Caco-2 (cell line): ENCODE results near the gene AKAP9. TPM values are rescaled to one million over a fixed set of nuclear protein-coding genes. Genes with fewer than 3 reads are reported as not detected.
"Not testable (repeated sequence)": the region's sequence is repeated elsewhere in the genome, so short reads cannot be mapped to it uniquely, and the experiment has no call there.

Source experiments
- BruUV-seq: library from RNA; stranded (reverse); fragments of 400-500 nt; replicated peaks from 2 replicates; lab custom pipeline; 2021; lab: Mats Ljungman, UMichigan
- CTCF ChIA-PET: fragments of 300-600 bp; sonication (Branson Sonifier 250); formaldehyde crosslinking; loops from one replicate; lab custom pipeline; 2022; ENCODE audit warnings: antibody characterized with exemption; lab: Charles Lee
- POLR2A ChIA-PET: fragments of 300-600 bp; sonication (Branson Sonifier 250); formaldehyde crosslinking; loops from one replicate; lab custom pipeline; 2022; ENCODE audit warnings: antibody characterized with exemption; lab: Charles Lee
- DNase-seq, 2 experiments: peaks; one replicate each; pipeline versions ENCODE4 v3.0.0 to v3.0.0-alpha.2; 2020 to 2022
- H3K27me3 ChIP-seq: replicated peaks from 2 replicates; pipeline ENCODE4 v1.6.0; 2011; ENCODE audit warnings: low read length; ENCODE audit not compliant: control insufficient read depth, insufficient read depth
- H3K36me3 ChIP-seq: 2 replicates; pipeline ENCODE4 v1.5.1; 2011; ENCODE audit warnings: low read length; ENCODE audit not compliant: control insufficient read depth, insufficient read depth
- H3K4me1 ChIP-seq: fragments of 250-450 bp; sonication (Bioruptor Pico); 2 replicates; pipeline ENCODE4 v1.5.1; 2020; ENCODE audit warnings: mild to moderate bottlenecking
- H3K4me3 ChIP-seq: 2 replicates; pipeline ENCODE4 v1.5.1; 2011; ENCODE audit warnings: low read depth, mild to moderate bottlenecking, control low read depth, low read length
- H3K9me3 ChIP-seq: fragments of 250-450 bp; sonication (Bioruptor Pico); 2 replicates; pipeline ENCODE4 v1.5.1; 2020; ENCODE audit warnings: mild to moderate bottlenecking, moderate library complexity
- H3K27ac Mint-ChIP-seq: one replicate; pipeline ENCODE4 v1.8.0; 2022; ENCODE audit warnings: mixed read lengths; ENCODE audit not compliant: unreplicated experiment
- H3K27me3 Mint-ChIP-seq: one replicate; pipeline ENCODE4 v1.8.0; 2022; ENCODE audit warnings: mixed read lengths; ENCODE audit not compliant: insufficient read depth, unreplicated experiment
- H3K36me3 Mint-ChIP-seq: one replicate; pipeline ENCODE4 v1.8.0; 2022; ENCODE audit warnings: mild to moderate bottlenecking, mixed read lengths; ENCODE audit not compliant: insufficient read depth, unreplicated experiment
- H3K4me1 Mint-ChIP-seq: one replicate; pipeline ENCODE4 v1.8.0; 2022; ENCODE audit warnings: low read depth, mixed read lengths; ENCODE audit not compliant: unreplicated experiment
- H3K4me3 Mint-ChIP-seq: one replicate; pipeline ENCODE4 v1.8.0; 2022; ENCODE audit warnings: mild to moderate bottlenecking, moderate library complexity, mixed read lengths; ENCODE audit not compliant: unreplicated experiment
- H3K9me3 Mint-ChIP-seq: one replicate; pipeline ENCODE4 v1.8.0; 2022; ENCODE audit warnings: mixed read lengths; ENCODE audit not compliant: unreplicated experiment
- CTCF ChIP-seq, 2 experiments: fragments of 200-600 bp in 1 of 2; IDR thresholded peaks; 1 replicate in 1 of 2; 2 replicates in 1 of 2; pipeline versions ENCODE4 v1.5.1 to v1.8.0; 2011 to 2022; ENCODE audit warnings: antibody characterized with exemption in 1 of 2, control low read depth in 1 of 2, inconsistent platforms in 1 of 2, low read depth in 1 of 2, low read length in 1 of 2, mild to moderate bottlenecking in 1 of 2, moderate library complexity in 1 of 2; ENCODE audit not compliant: insufficient read depth in 1 of 2, severe bottlenecking in 1 of 2, unreplicated experiment in 1 of 2
- intact Hi-C: fragments of 100-400 bp; cut with micrococcal nuclease; formaldehyde crosslinking; loops from one replicate; pipeline ENCODE4 v1.10.0; 2022; ENCODE audit not compliant: unreplicated experiment
- total RNA-seq: library from RNA; stranded (reverse); gene quantifications from 2 replicates; pipeline ENCODE4 v1.2.3, GENCODE V29; 2022

AKAP9 gene
- total RNA-seq, 1 experiment from 2014 or later, result 79.4 TPM

GRCh38 chr7:92137557-92137956 is 196.9 kb downstream of the AKAP9 start:
- no peak for DNase-seq
- ChIA-PET POLR2A (no interaction called here), CTCF (no interaction called here)
- Histone ChIP-seq H3K9me3 (peaks cover 3% of the 10 kb centered on the region; the same call in 1 of the 2 replicates), H3K4me1 (peaks cover 5% of the 10 kb centered on the region; the same call in 1 of the 2 replicates), H3K27me3 (no peaks in the 10 kb centered on the region), H3K4me3 (no peak overlapping the region), H3K36me3 (no peaks in the 10 kb centered on the region)
- Mint-ChIP-seq H3K36me3 (peaks cover 16% of the 10 kb centered on the region), H3K27ac (no peak overlapping the region), H3K4me1 (peaks cover 9% of the 10 kb centered on the region), H3K4me3 (no peak overlapping the region), H3K27me3 (no peaks in the 10 kb centered on the region), H3K9me3 (no peaks in the 10 kb centered on the region)
- BruUV-seq, result no TSS peak
- intact Hi-C loops, result no loop called here
- no peak for TF ChIP-seq CTCF (IDR thresholded peaks at IDR 0.05; ENCODE audit: insufficient read depth in 1 of 2, low read depth in 1 of 2, low read length in 1 of 2, severe bottlenecking in 1 of 2, unreplicated experiment in 1 of 2)

GRCh38 chr7:92141161-92141560 is 200.5 kb downstream of the AKAP9 start:
- no TSS peak for BruUV-seq
- Mint-ChIP-seq H3K4me3 (no peak overlapping the region), H3K36me3 (no peaks in the 10 kb centered on the region), H3K27ac (no peak overlapping the region), H3K27me3 (no peaks in the 10 kb centered on the region), H3K9me3 (no peaks in the 10 kb centered on the region), H3K4me1 (peaks cover 2% of the 10 kb centered on the region)
- ChIA-PET CTCF (interaction anchor here (0.6 kb wide), 1 partner anchor 514 kb away, joined by 3 read pairs; no protein-coding TSS in a partner anchor), POLR2A (no interaction called here)
- peaks cover 3% of the 10 kb centered on the region; the same call in 1 of the 2 replicates for H3K9me3 ChIP-seq
- DNase-seq, result no peak
- H3K4me1 ChIP-seq, result no peaks in the 10 kb centered on the region
- no peaks in the 10 kb centered on the region for H3K27me3 ChIP-seq
- TF ChIP-seq CTCF (IDR thresholded peaks at IDR 0.05; ENCODE audit: insufficient read depth in 1 of 2, low read depth in 1 of 2, low read length in 1 of 2, severe bottlenecking in 1 of 2, unreplicated experiment in 1 of 2), result no peak
- intact Hi-C loops, result no loop called here
- H3K4me3 ChIP-seq, result no peak overlapping the region
- no peaks in the 10 kb centered on the region for H3K36me3 ChIP-seq

DNA sequence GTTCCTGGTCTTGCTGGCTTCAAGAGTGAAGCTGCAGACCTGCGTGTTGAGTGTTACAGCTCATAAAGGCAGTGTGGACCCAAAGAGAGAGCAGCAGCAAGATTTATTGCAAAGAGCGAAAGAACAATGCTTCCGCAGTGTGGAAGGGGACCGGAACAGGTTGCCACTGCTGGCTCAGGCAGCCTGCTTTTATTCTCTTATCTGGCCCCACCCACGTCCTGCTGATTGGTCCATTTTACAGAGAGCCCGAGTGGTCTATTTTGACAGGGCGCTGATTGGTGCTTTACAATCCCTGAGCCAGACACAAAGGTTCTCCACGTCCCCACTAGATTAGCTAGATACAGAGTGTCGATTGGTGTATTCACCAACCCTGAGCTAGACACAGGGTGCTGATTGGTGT is 202.1 kb downstream of the AKAP9 start:
- H3K27me3 Mint-ChIP-seq, H3K9me3 ChIP-seq, BruUV-seq, H3K36me3 Mint-ChIP-seq, H3K4me1 ChIP-seq, H3K4me3 ChIP-seq, H3K4me1 Mint-ChIP-seq, POLR2A ChIA-PET, H3K4me3 Mint-ChIP-seq, DNase-seq, H3K27me3 ChIP-seq, H3K9me3 Mint-ChIP-seq, H3K36me3 ChIP-seq, H3K27ac Mint-ChIP-seq, intact Hi-C loops, CTCF ChIA-PET: not testable (repeated sequence)

DNA sequence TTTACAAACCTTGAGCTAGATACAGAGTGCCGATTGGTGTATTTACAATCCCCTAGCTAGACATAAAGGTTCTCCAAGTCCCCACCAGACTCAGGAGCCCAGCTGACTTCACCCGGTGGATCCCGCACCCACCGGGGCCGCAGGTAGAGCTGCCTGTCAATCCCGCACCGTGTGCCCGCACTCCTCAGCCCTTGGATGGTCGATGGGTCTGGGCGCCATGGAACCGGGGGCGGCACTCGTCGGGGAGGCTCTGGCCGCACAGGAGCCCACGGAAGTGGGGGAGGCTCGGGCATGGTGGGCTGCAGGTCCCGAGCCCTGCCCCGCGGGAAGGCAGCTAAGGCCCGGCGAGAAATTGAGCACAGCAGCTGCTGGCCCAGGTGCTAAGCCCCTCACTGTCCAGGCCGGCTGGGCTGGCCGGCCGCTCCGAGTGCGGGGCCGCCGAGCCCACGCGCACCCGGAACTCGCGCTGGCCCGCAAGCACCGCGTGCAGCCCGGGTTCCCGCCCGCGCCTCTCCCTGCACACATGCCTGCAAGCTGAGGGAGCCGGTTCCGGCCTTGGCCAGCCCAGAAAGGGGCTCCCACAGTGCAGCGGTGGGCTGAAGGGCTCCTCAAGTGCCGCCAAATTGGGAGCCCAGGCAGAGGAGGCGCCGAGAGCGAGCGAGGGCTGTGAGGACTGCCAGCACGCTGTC is 202.7 kb downstream of the AKAP9 start:
- DNase-seq, H3K27ac Mint-ChIP-seq, POLR2A ChIA-PET, H3K4me1 ChIP-seq, intact Hi-C loops, H3K9me3 ChIP-seq, H3K36me3 ChIP-seq, H3K4me3 Mint-ChIP-seq, H3K4me1 Mint-ChIP-seq, H3K9me3 Mint-ChIP-seq, H3K4me3 ChIP-seq, H3K36me3 Mint-ChIP-seq, H3K27me3 Mint-ChIP-seq, H3K27me3 ChIP-seq, BruUV-seq: not testable (repeated sequence)
- CTCF ChIA-PET, result interaction anchor here (0.6 kb wide), 1 partner anchor 141 kb away, joined by 3 read pairs; no protein-coding TSS in a partner anchor
